Right cardiac atrium (tissue), 5 donors: ENCODE results near the gene DOK6. TPM values are rescaled to one million over a fixed set of nuclear protein-coding genes. Genes with fewer than 3 reads are reported as not detected.
A peak's percentile ranks its signal among the peaks of the same experiment; 100 is the strongest.

Experiments used
- ATAC-seq, 2 donors: fragments of 200-7000 bp; cut with Tn5 transposase; one replicate each; pipeline versions ENCODE4 v1.8.0 to v1.9.1; 2020; ENCODE audit warnings: moderate library complexity in 2 of 2, mild to moderate bottlenecking in 1 of 2
- DNase-seq, 3 donors: peaks; one replicate each; pipeline ENCODE4 v3.0.0-alpha.2; 2020
- H3K27ac ChIP-seq: one replicate; pipeline ENCODE4 v1.5.1; 2013; ENCODE audit warnings: mild to moderate bottlenecking, low read length, control low read depth, moderate library complexity
- H3K27me3 ChIP-seq: one replicate; pipeline ENCODE4 v1.6.1; 2013; ENCODE audit not compliant: control insufficient read depth, insufficient read depth
- H3K4me1 ChIP-seq: one replicate; pipeline ENCODE4 v1.6.1; 2013; ENCODE audit warnings: low read length; ENCODE audit not compliant: control insufficient read depth, insufficient read depth
- H3K4me3 ChIP-seq: one replicate; pipeline ENCODE4 v1.5.1; 2013; ENCODE audit warnings: low read length, control low read depth
- H3K9me3 ChIP-seq: one replicate; pipeline ENCODE4 v1.6.1; 2013; ENCODE audit warnings: low read length; ENCODE audit not compliant: control insufficient read depth
- WGBS: extraction: QIAGEN DNeasy Blood & Tissue Kit; methylation state at CpG from one replicate; pipeline ENCODE4 v1.1.7; 2013; 5-methylcytosine and 5-hydroxymethylcytosine counted together
- intact Hi-C, 4 donors: fragments of 100-400 bp; cut with DNase I; formaldehyde crosslinking; loops; one replicate each; pipeline versions ENCODE4 v1.11.0 to v1.14.0; 2022 to 2023
- polyA plus RNA-seq: library from polyadenylated mRNA; stranded (reverse); fragments of 200-250 nt; gene quantifications from one replicate; pipeline ENCODE4 v1.2.3, GENCODE V29; 2013
- total RNA-seq, 4 donors: library from RNA; stranded (reverse); fragmentation: NEBNext Ultra II Directional; extraction: Animal tissue kit (Norgen Biotek cat#: 25700); gene quantifications; one replicate each; pipeline ENCODE4 v1.2.1, GENCODE V29; 2021
- donor health status: healthy with polysubstance abuse.
- donor health status: DM: no; HTN: yes; CAD: no.
- donor health status: DM: no; HTN: no; CAD: no.
- donor health status: DM: no; HTN: yes; CAD: no; lungs with severe emphysema.
- donor health status: DM: yes; HTN: yes; CAD: no.

DOK6 gene
- total and polyA plus RNA-seq, 5 donors: 3.9 to 12.4 (median 8.2) TPM

DNA sequence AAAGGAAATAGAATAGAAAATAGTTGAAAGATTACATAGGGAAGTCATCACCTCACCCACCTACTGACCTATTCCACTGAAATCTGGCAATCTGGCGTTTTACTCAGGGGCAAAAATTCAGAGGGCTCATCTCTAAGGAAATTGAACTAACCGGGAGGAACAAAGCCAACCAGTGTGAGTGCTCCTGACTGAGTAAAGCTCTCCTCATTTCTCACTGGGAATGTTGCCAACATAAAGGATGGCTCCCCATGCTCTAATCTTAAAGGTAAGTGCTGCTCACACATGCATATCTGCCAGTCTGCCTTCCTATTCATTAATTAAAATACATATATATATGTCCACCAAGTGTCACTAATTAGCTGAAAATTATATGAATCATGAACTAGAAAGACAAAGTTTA lies 13.5 kb upstream of the DOK6 start:
- Histone ChIP-seq H3K9me3 (no peaks in the 10 kb centered on the region), H3K27me3 (no peaks in the 10 kb centered on the region), H3K4me1 (no peaks in the 10 kb centered on the region), H3K4me3 (no peak overlapping the region), H3K27ac (no peak overlapping the region)
- ATAC-seq (no peak), DNase-seq (no peak)
- intact Hi-C loops: no loop called here
- WGBS: 44% methylated on average over 2 of the region's 2 CpGs

DNA sequence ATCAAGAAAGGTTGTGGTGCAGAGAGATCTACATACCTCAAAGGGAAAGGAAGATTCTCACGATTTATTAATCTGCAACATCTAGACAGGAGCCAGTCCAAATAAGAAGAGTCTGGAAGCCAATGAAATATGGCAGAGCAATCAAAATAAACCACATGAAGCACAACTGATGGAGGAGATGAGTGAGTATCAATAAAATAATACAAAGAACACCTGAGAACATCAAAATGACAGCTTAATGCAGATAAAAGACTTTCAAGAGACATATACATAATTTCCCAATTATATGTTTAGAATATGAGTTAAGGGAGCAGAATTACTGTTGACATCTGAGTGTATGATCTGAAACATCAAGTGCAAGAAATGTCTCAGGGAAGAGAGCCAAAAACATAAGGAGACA lies 12.5 kb upstream of the DOK6 start:
- 79% methylated on average over 1 of the region's 1 CpG for WGBS
- ATAC-seq (no peak), DNase-seq (no peak)
- intact Hi-C loops: no loop called here
- Histone ChIP-seq H3K4me1 (no peaks in the 10 kb centered on the region), H3K4me3 (no peak overlapping the region), H3K27me3 (no peaks in the 10 kb centered on the region), H3K9me3 (no peaks in the 10 kb centered on the region), H3K27ac (no peak overlapping the region)

DNA sequence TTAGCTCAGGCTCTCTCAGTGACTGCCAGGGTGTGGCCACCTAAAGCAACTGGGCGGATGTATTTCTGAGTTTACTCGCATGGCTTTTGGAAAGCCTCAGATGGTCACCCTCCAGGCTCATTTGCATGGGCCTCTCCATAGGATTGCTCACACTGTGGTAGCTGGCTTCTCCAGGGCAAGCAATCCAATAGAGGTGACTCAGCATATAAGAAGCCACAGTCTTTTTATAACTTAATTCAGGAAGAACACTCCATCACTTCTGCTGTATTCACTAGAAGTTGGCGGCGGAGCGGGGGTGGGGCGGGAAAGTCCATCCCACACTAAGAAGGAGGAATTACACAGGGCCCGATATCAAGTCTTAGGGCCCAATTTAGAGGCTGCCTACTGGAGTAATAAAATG lies 3.6 kb upstream of the DOK6 start:
- DNase-seq: peak in 1 of 3 donors; percentile 27
- no peak for ATAC-seq

DNA sequence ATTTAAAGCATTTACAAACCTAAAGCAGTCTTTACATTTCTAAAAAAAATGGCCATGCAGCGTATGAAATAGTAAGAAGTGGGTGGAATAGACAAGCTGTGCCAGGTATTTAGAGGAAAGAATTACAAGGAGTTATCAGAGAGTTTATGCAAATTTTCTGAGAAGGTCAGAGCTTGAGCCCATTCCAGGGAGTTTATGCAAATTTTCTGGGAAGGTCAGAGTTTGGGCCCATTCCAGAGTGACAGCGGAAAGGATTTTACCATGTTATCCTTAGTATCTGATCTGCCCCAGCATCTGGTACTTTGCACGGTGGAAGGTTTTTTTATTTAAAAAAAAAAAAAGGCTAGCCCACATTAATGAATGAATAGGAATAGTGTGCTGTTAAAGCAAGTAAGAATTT lies 1.4 kb upstream of the DOK6 start:
- Histone ChIP-seq H3K27ac (no peak overlapping the region), H3K9me3 (no peaks in the 10 kb centered on the region), H3K27me3 (no peaks in the 10 kb centered on the region), H3K4me3 (peak overlapping the region; percentile 86), H3K4me1 (no peaks in the 10 kb centered on the region)
- DNase-seq: no peak
- WGBS: 54% methylated on average over 3 of the region's 3 CpGs
- intact Hi-C loops: no loop called here
- no peak for ATAC-seq

More for the DNA sequence above, 3.6 kb upstream of the DOK6 start:
- H3K9me3 ChIP-seq: no peaks in the 10 kb centered on the region
- H3K4me3 ChIP-seq: no peak overlapping the region
- H3K27me3 ChIP-seq: no peaks in the 10 kb centered on the region
- H3K27ac ChIP-seq: no peak overlapping the region
- H3K4me1 ChIP-seq: no peaks in the 10 kb centered on the region
- intact Hi-C loops: no loop called here
- WGBS: 97% methylated on average over 7 of the region's 7 CpGs

DNA sequence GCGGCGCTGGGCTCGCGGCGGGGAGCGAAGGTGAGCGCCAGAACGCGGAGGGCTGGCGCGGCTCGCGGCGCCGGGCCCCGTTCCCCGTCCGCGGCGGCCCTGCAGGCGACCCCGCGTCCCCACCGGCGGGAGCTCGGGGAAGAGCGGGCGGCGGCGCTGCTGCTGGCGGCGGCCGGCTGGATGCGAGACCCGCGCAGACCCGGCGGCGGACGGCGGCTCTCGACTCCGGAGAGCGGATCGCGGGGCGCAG lies 213 bp downstream of the DOK6 start:
- peak in 1 of 2 donors; percentile 34 for ATAC-seq
- H3K4me1 ChIP-seq: no peaks in the 10 kb centered on the region
- intact Hi-C loops: no loop called here
- DNase-seq: peak in 1 of 3 donors; percentile 15
- H3K27me3 ChIP-seq: no peaks in the 10 kb centered on the region
- H3K27ac ChIP-seq: peak overlapping the region; percentile 69
- peak overlapping the region; percentile 86 for H3K4me3 ChIP-seq
- WGBS: 1% methylated on average over 47 of the region's 47 CpGs
- no peaks in the 10 kb centered on the region for H3K9me3 ChIP-seq

DNA sequence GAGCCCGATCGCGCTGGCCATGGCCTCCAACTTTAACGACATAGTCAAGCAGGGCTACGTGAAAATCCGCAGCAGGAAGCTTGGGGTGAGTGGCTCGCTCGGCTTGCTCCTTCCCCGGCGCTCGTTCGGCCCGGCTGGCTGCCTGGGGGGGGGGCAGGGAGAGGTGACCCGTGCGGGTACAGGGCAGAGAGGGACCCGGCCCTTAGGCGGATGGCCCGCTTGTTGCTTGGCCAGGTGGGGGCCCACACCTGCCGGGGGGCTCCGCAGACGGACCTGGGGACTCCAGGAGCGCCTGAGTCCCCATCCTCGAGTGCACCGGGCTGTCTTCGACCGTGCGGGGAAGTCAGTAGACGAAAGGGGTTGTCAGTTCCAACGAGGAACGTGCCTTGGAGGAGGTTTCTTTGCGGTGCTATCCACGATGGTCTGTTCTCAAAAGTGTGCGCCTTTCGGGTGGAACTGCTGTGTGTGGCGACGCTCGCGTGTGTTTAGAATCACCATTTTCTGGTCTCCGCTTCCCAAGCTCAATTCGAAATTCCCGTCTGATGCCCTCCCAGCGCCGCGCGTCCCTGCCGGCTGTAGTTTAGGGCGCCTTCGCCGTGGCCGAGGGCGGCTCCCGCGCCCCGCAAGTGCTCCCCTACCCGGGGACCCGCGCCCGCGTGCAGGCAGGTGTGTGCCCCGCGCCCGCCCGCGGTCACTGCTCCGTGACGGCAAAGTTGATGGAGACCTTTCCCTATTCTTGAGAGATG lies 711 bp downstream of the DOK6 start:
- intact Hi-C loops: no loop called here
- Histone ChIP-seq H3K4me1 (no peaks in the 10 kb centered on the region), H3K27ac (peak overlapping the region; percentile 69), H3K27me3 (no peaks in the 10 kb centered on the region), H3K4me3 (peak overlapping the region; percentile 86), H3K9me3 (no peaks in the 10 kb centered on the region)
- peak in 2 of 3 donors; percentile 69 to 72 for DNase-seq
- peak; percentile 17 to 27 for ATAC-seq
- WGBS: under 1% methylated on average over 66 of the region's 66 CpGs

DNA sequence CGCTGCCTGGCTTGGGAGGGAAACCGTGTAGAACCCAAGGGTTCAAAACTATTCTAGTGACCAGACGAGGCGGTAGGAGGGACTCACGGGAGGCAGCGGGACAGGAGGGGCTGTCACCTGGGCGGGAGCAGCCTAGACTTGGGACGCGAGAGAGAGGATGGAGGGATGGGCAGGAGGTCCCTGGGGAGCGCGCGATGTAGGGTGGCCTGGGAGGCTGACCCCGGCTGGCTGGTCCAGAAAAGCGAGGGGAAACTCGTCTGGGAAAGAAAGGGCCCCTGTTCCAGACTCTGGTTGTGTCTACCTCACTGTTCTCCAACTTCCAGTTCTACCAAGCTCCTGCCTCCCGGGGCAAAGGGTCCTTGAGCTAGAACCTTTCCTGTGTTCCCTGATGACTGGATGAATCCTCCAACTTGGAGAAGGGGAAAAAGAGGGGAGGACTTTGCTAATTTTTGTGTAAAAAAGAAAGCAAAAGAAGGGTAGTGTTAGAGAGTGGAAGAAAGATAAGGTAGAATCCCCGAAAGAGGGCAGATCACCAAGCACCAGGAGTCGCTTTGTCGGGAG lies 1.4 kb downstream of the DOK6 start:
- ATAC-seq: peak in 1 of 2 donors; percentile 32
- Histone ChIP-seq H3K27me3 (no peaks in the 10 kb centered on the region), H3K27ac (no peak overlapping the region), H3K4me3 (peak overlapping the region; percentile 86), H3K9me3 (no peaks in the 10 kb centered on the region), H3K4me1 (no peaks in the 10 kb centered on the region)
- peak in 2 of 3 donors; percentile 44 to 57 for DNase-seq
- WGBS: 5% methylated on average over 19 of the region's 19 CpGs
- intact Hi-C loops: no loop called here

DNA sequence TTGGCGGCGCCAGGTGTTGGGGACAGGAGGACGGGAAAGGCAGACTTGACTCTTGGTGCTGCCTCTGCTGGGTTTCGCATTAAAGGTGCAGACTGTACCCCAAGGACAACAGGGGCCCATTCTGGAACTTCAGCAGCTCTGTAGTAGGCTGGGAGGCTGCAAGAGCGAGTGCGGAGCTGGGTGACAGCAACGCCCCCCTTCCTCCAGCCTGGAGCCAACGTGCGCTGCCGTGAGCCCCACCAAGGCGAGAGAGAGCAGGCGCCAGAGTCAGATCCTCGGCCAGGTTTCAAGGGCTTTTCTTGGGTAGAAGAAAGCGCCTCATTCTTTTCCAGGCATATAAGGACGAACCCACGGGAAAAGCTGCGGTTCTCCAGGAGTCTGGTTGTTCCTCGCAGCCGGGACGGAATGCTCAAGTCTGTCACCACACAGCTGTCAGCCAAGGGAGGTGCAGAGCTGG lies 1.9 kb downstream of the DOK6 start:
- WGBS: 14% methylated on average over 20 of the region's 20 CpGs
- ATAC-seq: no peak
- no peaks in the 10 kb centered on the region for H3K4me1 ChIP-seq
- H3K4me3 ChIP-seq: peak overlapping the region; percentile 86
- H3K27me3 ChIP-seq: no peaks in the 10 kb centered on the region
- intact Hi-C loops: no loop called here
- no peak overlapping the region for H3K27ac ChIP-seq
- H3K9me3 ChIP-seq: no peaks in the 10 kb centered on the region
- DNase-seq: peak in 2 of 3 donors; percentile 12 to 41

DNA sequence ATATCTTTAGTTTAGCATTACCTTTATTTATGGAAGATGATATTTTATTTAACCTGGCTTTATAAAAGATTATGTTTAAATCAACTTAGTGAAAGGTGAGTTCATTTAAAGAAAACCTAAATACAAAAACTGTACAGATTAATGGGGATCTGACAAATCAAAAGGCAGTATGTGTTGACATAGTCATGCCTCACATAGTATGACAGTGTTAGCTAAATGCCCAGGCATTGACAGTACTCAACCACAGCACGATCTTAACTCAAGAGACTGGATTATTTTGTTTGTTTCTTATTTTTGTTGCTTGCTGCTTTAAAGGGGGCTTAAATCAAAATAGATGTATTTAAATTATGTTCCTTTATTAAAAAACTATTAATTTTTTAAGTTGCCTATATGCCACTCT lies 7.8 kb downstream of the DOK6 start:
- no peak for ATAC-seq
- WGBS: 90% methylated on average over 1 of the region's 1 CpG

DNA sequence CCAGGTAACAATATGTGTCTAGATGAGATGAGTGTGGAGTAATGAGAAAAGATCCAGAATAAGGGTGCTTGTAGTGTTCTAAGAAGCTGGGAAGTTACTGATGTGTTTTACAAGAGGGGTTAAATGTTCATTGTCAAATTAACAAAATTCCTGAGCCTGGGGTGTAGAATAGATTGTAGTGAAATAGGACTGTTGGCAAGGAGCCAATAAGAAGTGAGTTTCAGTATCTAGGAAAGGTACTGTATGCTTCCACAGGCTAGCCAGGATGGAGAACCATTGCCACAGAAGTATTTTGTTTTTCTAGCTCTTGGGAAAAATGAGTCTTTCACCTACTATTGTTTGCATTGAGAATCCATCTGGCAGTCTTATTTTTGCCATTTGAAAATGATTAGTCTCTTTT lies 10.5 kb downstream of the DOK6 start:
- Histone ChIP-seq H3K27ac (no peak overlapping the region), H3K27me3 (no peaks in the 10 kb centered on the region), H3K4me3 (no peak overlapping the region), H3K9me3 (no peaks in the 10 kb centered on the region), H3K4me1 (no peaks in the 10 kb centered on the region)
- intact Hi-C loops: no loop called here
- DNase-seq (no peak), ATAC-seq (no peak)

More for the DNA sequence above, 7.8 kb downstream of the DOK6 start:
- Histone ChIP-seq H3K27me3 (no peaks in the 10 kb centered on the region), H3K4me3 (no peak overlapping the region), H3K9me3 (no peaks in the 10 kb centered on the region), H3K4me1 (no peaks in the 10 kb centered on the region), H3K27ac (no peak overlapping the region)
- intact Hi-C loops: no loop called here
- no peak for DNase-seq

DNA sequence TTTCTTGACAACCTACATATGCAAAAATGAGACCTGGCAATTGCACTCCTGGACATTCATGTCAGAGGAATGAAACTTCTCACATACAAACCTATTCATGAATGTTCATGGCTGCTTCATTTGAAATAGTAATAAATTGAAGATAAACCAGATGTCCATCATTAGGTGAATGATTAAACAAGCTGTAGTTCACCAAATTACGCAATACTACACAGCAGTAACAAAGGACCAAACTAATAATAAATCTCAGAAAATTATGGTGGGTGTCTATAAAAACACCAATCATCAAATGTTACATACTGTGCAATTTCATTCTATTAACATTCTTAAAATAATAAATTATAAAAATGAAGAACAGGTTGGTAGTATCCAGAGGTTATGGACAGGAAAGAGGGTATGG lies 13.5 kb downstream of the DOK6 start:
- 94% methylated on average over 1 of the region's 1 CpG for WGBS
- Histone ChIP-seq H3K4me1 (no peaks in the 10 kb centered on the region), H3K4me3 (no peak overlapping the region), H3K27me3 (no peaks in the 10 kb centered on the region), H3K27ac (no peak overlapping the region), H3K9me3 (no peaks in the 10 kb centered on the region)
- no peak for ATAC-seq
- no peak for DNase-seq
- intact Hi-C loops: no loop called here

DNA sequence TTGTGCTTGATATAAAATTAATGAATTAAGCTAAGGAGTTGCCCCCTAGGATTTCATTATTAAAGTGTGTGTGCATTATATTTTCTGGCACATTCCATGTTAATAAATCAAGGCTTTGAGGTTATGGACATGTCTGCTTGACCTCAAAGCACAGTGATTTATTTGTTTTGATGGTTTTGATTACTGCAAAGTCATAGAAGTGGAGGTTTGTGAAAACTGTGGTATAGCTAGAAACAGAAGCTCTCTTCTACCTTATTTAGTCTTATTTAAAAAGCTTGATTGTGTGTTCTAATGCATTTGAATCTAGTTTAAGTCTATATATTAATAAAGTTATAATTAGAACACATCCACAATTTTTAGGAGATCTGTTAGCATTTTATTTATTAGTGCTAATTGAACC lies 32.2 kb downstream of the DOK6 start:
- intact Hi-C loops: no loop called here

More for the DNA sequence above, 32.2 kb downstream of the DOK6 start:
- H3K27ac ChIP-seq: no peak overlapping the region
- ATAC-seq (no peak), DNase-seq (no peak)
- H3K4me1 ChIP-seq: no peaks in the 10 kb centered on the region
- no peak overlapping the region for H3K4me3 ChIP-seq
- no peaks in the 10 kb centered on the region for H3K27me3 ChIP-seq
- no peaks in the 10 kb centered on the region for H3K9me3 ChIP-seq
